ELR (cell line): ENCODE data around the gene PIP4K2A.

Experiments
- DNase-seq: peaks from one replicate; pipeline ENCODE4 v3.0.0-alpha.2; 2015; ENCODE audit warnings: low read depth

The PIP4K2A gene

GRCh38 chr10:22638863-22639262, 75.5 kb downstream of the PIP4K2A start:
- DNase-seq = no peak

- no peak for DNase-seq
Measured at GRCh38 chr10:22637491-22637890, 76.9 kb downstream of the PIP4K2A start.

GRCh38 chr10:22635650-22636049, 78.7 kb downstream of the PIP4K2A start:
- no peak for DNase-seq

DNA sequence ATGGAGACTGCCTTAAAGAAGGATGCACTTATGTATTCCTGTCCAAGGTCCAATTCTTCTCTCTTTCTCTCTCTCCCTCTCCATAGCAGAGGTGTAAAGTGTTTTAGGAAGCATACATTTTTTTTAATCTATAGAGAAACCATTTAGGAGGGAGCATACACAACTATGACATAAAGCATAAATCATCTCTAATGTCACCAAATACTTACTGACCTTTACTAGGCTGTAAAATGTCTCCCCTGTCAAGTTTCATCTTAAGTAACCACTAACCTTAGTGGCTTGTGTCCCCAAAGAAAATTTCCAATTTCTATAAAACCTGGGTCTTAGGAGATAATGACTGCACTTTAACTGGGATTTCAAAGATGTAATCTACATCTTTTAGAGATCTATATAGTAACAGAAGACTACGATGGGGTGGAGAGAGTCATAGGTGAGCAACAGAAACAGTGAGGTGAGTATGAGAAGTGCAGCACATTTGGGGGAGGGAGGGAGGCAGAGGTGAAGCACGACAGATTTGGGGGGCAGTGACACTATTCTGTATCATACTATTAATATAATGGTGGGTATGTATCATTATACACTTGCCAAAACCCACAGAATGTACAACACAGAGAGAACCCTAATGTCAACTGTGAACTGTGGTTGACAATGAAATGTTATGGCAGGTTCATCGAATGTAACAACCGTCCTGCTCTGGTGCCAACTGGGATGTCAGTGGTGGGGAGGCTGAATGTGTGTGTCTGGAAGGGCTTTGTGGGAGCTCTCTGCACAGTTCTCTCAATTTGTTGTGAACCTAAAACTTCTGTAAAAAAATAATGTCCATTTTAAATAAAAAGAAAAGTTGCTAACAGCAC, 79.5 kb downstream of the PIP4K2A start:
- DNase-seq = no peak

DNA sequence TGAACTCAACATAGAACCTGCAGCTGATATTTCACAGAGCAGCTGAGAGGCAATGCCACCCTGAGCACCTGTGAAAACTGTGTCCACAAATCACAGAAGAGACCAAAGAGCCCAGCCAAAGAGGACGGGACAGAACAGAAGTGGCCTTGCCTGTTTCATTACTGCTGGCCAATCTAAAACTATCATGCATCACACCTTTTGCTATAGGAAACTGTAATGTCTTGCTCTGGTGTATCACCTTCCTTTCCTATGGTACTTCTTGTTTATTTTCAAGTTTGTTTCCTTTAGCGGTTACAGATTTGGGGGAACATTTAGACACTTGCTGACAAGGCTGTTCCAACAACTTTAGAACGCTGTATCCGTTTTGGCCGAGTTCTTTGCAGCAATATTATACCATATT, 80.3 kb downstream of the PIP4K2A start:
- DNase-seq = no peak

- DNase-seq = no peak
Measured at GRCh38 chr10:22633528-22633927, 80.8 kb downstream of the PIP4K2A start.

DNA sequence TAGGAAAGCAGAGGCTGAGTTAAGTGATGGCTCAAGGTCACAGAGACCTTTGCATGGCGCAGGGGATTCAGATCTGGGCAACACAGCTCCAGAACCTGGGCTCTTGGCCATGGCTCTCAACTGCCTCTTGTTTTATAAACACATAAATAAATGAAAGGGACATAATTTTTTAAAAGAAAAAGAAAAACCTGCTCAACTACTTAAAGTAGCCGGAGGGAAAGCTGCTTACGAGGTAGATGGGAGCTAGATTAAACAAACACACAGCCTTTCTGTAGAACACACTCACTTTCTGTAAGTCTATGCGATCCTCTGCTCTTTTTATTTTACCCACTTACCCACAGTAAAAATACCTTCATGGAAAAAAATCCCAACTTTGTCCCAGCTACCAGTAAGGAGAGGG, 81.3 kb downstream of the PIP4K2A start:
- no peak for DNase-seq

- DNase-seq = no peak
Measured at GRCh38 chr10:22631646-22632278, 82.6 kb downstream of the PIP4K2A start.

DNA sequence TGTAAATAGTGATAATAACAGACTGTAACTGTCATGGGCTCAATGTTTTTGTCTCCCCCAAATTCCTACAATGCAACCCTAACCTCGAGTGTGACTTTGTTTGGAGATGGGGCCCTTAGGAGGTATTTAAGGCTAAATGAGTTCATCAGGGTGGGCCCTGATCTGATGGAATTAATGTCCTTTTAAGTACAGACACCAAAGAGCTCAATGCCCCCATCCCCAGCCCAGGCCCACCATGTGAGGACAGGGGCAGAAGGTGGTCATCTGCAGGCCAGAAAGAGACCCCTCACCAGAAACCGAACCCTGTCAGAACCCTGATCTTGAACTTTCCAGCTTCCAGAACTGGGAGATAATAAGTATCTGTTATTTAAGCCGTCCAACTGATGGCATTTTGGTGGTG, 83.2 kb downstream of the PIP4K2A start:
- DNase-seq = no peak

DNA sequence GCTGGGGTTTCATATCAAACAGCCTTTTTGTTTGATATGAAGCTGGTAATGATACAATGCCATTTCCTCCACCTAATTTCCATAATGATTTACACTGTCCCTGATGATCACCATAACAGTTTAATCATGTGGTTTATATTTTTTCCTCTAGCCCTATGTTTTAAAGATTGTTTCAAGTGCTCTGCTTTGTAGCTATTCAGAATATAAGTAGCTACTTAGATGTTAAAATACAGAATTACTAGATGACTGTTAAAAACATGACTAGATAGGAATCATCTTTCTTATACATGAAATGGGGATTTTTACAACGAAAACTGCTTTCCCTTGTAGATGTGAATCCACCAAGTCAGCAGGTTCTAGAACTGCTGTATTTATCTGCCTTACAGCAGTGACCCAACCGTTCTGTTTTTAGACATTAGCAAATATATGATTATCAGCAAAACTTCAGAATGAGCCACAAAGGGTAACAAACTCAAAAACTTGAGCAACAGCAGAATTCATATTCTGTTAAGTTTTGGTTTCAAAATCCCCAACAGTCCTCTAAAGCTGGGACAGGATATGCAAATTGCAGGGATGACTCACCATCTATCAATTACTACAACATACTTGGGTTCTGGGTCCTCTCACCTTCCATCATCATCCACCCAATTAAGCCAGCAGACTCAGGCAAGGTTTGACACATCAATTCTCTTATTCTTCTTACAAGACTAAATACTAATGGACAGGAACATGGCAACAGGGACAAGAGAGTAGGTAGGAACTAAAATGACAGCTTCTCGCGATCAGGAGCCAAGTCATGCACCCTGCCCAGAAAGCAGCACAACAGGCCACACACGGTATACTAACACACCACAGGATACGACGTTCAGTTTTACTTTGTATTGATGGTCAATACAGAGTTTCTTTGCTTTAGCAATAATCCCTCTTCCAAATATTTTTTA, 83.9 kb downstream of the PIP4K2A start:
- DNase-seq = peak; percentile 77

DNA sequence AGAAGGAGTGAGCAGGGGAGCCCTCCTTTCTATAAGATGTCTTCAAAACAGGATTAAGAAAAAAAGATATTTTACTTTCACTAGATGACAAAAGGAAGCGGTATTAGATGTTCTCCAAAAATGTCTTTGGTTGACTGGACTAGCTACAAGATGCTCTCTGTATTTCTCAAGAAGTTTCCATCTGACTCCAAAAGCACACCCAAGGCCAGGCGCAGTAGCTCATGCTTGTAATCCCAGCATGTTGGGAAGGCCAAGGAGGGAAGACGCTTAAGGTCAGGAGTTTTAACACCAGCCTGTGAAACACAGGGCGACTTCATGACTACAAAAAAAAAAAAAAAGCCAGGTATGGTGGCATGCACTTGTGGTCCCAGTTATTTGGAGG, 84.5 kb downstream of the PIP4K2A start:
- DNase-seq = no peak

DNA sequence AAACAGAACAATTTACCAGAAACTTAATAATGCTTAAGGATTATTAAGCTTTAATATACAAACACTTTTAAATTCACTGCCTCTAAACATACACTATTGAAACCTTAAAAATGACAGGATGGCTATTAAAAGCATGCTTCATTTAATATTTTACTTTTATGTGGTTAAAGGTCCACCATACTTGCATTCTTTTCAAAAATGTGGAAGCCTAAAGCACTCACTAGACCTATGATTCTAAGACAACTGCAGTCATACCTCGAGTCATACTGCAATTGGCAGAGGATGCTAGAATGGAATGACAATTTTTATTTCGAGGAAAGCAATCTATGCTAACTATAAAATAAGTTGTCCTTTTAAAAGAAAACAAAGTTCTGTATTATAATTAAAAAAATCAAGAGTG, 85.3 kb downstream of the PIP4K2A start:
- peak; percentile 60 for DNase-seq

DNA sequence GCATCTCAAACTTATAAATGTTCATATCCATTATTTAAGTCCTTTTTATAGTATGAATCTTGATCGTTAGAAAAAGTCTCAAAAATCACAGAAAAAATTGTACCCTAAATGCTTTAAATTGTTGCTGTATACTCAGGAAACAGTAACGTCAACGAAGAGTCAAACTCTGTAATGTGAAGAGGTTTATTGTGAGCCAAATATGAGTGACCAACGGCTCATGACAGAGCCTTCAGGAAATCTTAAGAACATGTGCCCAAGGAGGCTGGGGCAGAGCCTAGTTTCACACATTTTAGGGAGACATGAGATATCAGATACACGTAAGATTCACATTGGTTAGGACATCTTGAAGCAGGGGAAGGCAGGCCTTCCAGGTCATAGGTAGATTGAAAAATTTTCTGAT, 86.1 kb downstream of the PIP4K2A start:
- DNase-seq = no peak

- peak; percentile 44 for DNase-seq
Measured at GRCh38 chr10:22626784-22627183, 87.6 kb downstream of the PIP4K2A start.

DNA sequence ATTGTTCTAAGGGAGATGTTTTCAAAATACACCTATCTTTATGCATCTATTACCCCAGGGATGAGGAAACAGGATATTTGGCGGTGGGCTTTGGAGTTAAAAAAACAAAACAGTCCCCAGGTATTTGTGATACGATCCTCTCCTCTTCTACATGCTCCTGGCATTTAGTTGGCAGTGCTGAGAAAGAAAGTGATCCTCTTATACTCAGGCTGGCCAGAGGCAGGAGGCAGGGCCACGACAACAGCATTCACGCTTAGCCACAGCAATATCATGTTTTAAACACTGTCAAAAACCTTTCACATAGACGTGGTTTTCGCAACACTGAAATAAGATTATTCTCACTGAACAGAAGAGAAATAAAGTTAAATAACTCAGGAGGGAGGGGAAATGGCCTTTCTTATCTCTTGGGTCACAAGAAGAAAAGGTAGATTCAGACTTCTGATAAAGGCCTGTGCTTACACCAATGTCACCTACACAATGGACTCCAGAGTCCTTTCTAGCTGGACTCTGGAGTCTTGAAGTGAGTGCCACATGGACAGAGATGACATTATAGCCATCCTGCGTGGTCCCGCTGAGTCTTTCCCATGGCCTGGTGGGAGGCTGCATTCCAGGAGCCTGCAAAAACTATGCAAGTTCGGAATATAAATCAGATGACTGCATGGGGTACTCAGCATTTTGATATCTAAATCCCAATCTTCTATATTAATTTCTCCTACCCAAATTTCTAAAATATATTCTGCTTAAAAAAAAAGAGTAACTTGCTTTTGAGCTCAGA, 88.7 kb downstream of the PIP4K2A start:
- no peak for DNase-seq

GRCh38 chr10:22624287-22624738, 90.1 kb downstream of the PIP4K2A start:
- DNase-seq = peak; percentile 83

DNA sequence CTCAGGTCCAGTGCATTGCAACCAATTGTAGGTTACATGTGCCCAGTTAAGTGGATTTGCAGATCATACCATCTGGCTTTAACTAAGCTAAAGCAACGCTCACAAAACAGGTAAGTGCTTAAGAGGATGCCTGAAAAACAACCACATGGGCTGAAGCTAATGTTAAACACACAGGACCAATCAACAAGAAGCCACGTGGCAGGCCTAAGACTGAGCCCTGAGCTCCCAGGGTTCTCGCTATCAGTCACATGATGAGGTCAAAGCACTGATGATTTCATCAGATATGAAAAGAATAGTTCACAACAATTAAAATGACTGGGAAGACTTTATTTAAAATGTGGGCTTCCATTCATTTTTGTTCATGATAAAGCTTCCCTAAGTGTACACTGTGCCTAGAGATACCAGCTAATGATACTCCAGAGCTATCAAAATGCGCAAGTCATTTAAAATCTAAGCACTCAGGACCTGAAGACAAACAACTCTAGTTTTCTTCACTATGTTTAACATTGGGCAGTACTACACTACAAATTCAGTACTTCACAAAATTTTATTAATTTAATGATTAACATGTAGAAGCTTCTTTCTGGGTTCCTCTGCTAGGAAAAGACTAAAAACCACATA, 90.6 kb downstream of the PIP4K2A start:
- no peak for DNase-seq

DNA sequence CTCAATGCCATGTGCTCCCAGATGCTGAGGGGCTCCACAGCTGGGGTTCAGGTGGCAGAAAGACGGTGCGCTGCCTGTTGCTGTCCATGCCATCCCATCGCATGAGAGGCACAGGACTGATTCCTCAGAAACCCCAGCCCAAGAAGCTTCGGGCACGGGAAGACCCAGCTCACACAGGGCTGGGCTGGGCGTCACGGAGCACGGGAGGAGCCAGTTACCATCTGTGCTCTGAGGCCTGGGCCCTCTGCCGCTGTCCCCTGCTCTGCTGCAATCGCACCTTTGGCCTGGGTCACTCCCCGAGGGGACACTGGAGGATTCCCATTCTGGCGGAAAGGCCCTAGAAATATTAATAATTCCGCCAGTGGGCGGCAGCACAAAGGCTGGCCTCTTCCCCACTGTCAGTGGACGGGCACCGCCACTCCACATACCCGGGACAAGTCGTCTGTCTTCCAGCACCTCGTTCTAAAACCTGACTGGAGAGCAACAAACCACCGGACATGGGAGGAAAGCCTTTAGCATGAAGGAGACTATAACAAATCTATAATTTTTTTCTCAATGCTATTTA, 92.1 kb downstream of the PIP4K2A start:
- DNase-seq = no peak

- no peak for DNase-seq
Measured at GRCh38 chr10:22621726-22622125, 92.7 kb downstream of the PIP4K2A start.

DNA sequence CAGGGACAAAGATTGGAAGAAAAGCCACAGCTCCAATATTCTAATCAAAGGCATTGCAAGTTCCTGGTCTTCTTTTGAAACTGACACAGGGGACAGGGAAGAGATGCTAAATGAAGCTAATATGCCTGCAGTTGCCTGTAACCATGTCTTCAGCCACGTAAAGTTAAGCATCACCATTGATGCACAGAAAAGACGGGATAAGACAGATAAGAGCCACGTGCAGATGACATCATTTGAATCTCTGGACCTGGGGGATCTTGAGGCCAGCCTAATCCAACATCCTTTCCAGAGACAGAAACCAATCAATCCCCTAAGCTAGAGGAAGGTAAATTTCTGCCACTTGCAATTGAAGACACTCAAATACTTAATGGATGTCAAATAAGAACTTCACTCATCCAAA, 93.4 kb downstream of the PIP4K2A start:
- peak; percentile 53 for DNase-seq
